ENCODE measurements around the gene PRKACA.
A peak's percentile ranks its signal among the peaks of the same experiment; 100 is the strongest.
"Not testable (repeated sequence)": the region's sequence is repeated elsewhere in the genome, so short reads cannot be mapped to it uniquely, and the experiment has no call there.

PRKACA gene

GRCh38 chr19:14147797-14148605, 30.4 kb upstream of the PRKACA start:
- H3K27ac ChIP-seq = peak overlapping the region; percentile 64
- DNase-seq (ENCODE audit: low spot score) = peak; percentile 58
- POLR2A ChIA-PET (ENCODE audit: low non-redundant PET) = interaction anchor here (0.6 kb wide), 1 partner anchor 119 kb away, joined by 4 read pairs; no protein-coding TSS in a partner anchor

GRCh38 chr19:14146789-14147216, 29.2 kb upstream of the PRKACA start:
- no peak for TF ChIP-seq CTCF (conservative IDR thresholded peaks at IDR 0.05; ENCODE audit: low read depth)
- H3K27ac ChIP-seq = no peak overlapping the region
- no peak for DNase-seq (ENCODE audit: low spot score)
- ChIA-PET POLR2A (ENCODE audit: low non-redundant PET) (no interaction called here), CTCF (no interaction called here)

More at GRCh38 chr19:14147797-14148605, 30.4 kb upstream of the PRKACA start:
- peak; percentile 71; the same call in 1 of the 2 replicates for TF ChIP-seq CTCF (conservative IDR thresholded peaks at IDR 0.05; ENCODE audit: low read depth)
- CTCF ChIA-PET = interaction anchor here (0.5 to 1.1 kb wide), 6 partner anchors 10 to 316 kb away, joined by 3 to 4 read pairs (median 3); no protein-coding TSS in a partner anchor

- CTCF ChIA-PET = interaction anchor here (0.6 to 0.9 kb wide), 3 partner anchors 71 to 202 kb away, joined by 3 to 4 read pairs (median 3); no protein-coding TSS in a partner anchor
- DNase-seq (ENCODE audit: low spot score); H3K27ac ChIP-seq; POLR2A ChIA-PET (ENCODE audit: low non-redundant PET): not testable (repeated sequence)
Measured at GRCh38 chr19:14146169-14146568, 28.6 kb upstream of the PRKACA start.

- CTCF ChIA-PET = interaction anchor here (0.6 to 0.9 kb wide), 3 partner anchors 72 to 208 kb away, joined by 3 to 4 read pairs (median 3); no protein-coding TSS in a partner anchor
- no peak for DNase-seq (ENCODE audit: low spot score)
- POLR2A ChIA-PET (ENCODE audit: low non-redundant PET) = no interaction called here
- no peak overlapping the region for H3K27ac ChIP-seq
- TF ChIP-seq CTCF (conservative IDR thresholded peaks at IDR 0.05; ENCODE audit: low read depth) = no peak
Measured at GRCh38 chr19:14145381-14145780, 27.8 kb upstream of the PRKACA start.

- no peak overlapping the region for H3K27ac ChIP-seq
- ChIA-PET POLR2A (ENCODE audit: low non-redundant PET) (no interaction called here), CTCF (interaction anchor here (0.6 kb wide), 1 partner anchor 206 kb away, joined by 3 read pairs; no protein-coding TSS in a partner anchor)
- DNase-seq (ENCODE audit: low spot score) = no peak
- no peak for TF ChIP-seq CTCF (conservative IDR thresholded peaks at IDR 0.05; ENCODE audit: low read depth)
Measured at GRCh38 chr19:14142262-14143190, 25.0 kb upstream of the PRKACA start.

- ChIA-PET POLR2A (ENCODE audit: low non-redundant PET) (no interaction called here), CTCF (interaction anchor here (0.6 kb wide), 1 partner anchor 27 kb away, joined by 3 read pairs; no protein-coding TSS in a partner anchor)
- TF ChIP-seq CTCF (conservative IDR thresholded peaks at IDR 0.05; ENCODE audit: low read depth) = no peak
- DNase-seq (ENCODE audit: low spot score) = no peak
- no peak overlapping the region for H3K27ac ChIP-seq
Measured at GRCh38 chr19:14141041-14141440, 23.5 kb upstream of the PRKACA start.

Measured in RWPE1 (cell line).